Stimulated activated CD4-positive, alpha-beta T cell treated with anti-CD3 and anti-CD28 coated beads, Interleukin-12 subunit alpha, Interleukin-12 subunit beta, amount 100 ng/mL, for 4 hours (primary cell): ENCODE results near the gene SPTBN1.
A peak's percentile ranks its signal among the peaks of the same experiment; 100 is the strongest.

Experiments used
- DNase-seq: peaks from one replicate; pipeline ENCODE4 v3.0.0-alpha.2; 2020

Gene SPTBN1

GRCh38 chr2:54664238-54664786 lies 208.2 kb downstream of the SPTBN1 start:
- no peak for DNase-seq

GRCh38 chr2:54665436-54665856 lies 209.3 kb downstream of the SPTBN1 start:
- DNase-seq = peak; percentile 20

GRCh38 chr2:54666131-54666633 lies 210.1 kb downstream of the SPTBN1 start:
- no peak for DNase-seq

- no peak for DNase-seq
These were observed 210.6 kb downstream of the SPTBN1 start for GRCh38 chr2:54666634-54667265.

GRCh38 chr2:54667266-54667639 lies 211.1 kb downstream of the SPTBN1 start:
- no peak for DNase-seq

- DNase-seq = no peak
These were observed 211.9 kb downstream of the SPTBN1 start for GRCh38 chr2:54667726-54668650.

- no peak for DNase-seq
These were observed 212.6 kb downstream of the SPTBN1 start for GRCh38 chr2:54668711-54669110.

- DNase-seq = no peak
These were observed 213.8 kb downstream of the SPTBN1 start for GRCh38 chr2:54669677-54670484.

GRCh38 chr2:54670485-54671009 lies 214.4 kb downstream of the SPTBN1 start:
- DNase-seq = no peak

GRCh38 chr2:54671010-54671409 lies 214.9 kb downstream of the SPTBN1 start:
- no peak for DNase-seq

GRCh38 chr2:54671875-54672589 lies 215.9 kb downstream of the SPTBN1 start:
- no peak for DNase-seq

GRCh38 chr2:54672590-54673456 lies 216.7 kb downstream of the SPTBN1 start:
- DNase-seq = no peak

- DNase-seq = peak; percentile 15
These were observed 217.4 kb downstream of the SPTBN1 start for GRCh38 chr2:54673501-54673998.

GRCh38 chr2:54675281-54675680 lies 219.2 kb downstream of the SPTBN1 start:
- DNase-seq = no peak

GRCh38 chr2:54675738-54676137 lies 219.6 kb downstream of the SPTBN1 start:
- DNase-seq = no peak

GRCh38 chr2:54676656-54677055 lies 220.5 kb downstream of the SPTBN1 start:
- DNase-seq = no peak

GRCh38 chr2:54677476-54678265 lies 221.5 kb downstream of the SPTBN1 start:
- no peak for DNase-seq

GRCh38 chr2:54678719-54679118 lies 222.6 kb downstream of the SPTBN1 start:
- DNase-seq = no peak

GRCh38 chr2:54680397-54681041 lies 224.4 kb downstream of the SPTBN1 start:
- peak; percentile 13 for DNase-seq
